ENCODE measurements around the gene TANK. TPM values are rescaled to one million over a fixed set of nuclear protein-coding genes. Genes with fewer than 3 reads are reported as not detected.

TANK gene
- polyA plus RNA-seq, 1 donor from 2014 or later = 58.1 TPM

DNA sequence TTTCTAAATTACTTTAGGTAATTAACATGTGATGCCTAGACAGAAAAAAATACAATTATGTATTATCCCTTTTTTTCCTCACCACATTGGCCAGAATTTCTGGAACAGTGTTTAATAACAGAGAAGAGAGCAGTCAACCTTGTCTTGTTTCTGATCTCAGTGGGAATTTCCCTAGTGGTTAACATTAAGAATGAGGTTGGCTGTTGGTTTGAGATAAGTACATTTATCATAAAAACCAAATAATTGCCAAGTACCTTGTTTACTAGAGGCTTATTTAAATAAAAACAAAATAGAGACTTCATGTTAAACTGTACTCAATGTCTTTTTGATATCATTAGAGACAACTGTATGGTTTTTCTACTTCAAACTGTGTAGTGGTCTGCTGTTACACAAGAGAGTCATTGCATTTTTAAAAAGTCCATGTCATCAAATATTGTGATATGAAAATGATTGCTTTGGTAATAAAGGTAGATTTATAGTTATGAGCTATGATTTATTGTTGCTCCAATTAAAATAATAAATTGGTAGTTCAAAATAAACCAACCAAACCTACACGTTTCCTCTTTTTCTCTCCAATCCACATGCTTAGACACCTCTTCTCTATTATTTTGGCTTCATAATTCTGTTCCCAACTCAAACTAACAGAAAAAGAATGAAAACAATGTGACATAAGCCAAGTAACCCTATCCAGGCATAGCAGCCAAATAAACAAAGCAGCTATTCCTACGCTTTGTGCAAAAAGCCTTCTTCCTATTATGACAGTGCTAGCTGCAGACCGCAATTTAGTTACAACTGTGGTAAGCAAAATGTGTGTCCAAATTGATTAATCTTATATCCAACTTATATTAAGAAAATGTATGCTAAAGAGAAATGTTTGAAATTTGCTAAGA, 20.9 kb upstream of the TANK start:
- Histone ChIP-seq H3K9ac (ENCODE audit: low read length) (no peak overlapping the region), H3F3A (ENCODE audit: insufficient read depth, low read length, poor library complexity, severe bottlenecking) (no peaks in the 10 kb centered on the region), H3K4me2 (ENCODE audit: low read length) (no peak overlapping the region), H3K9me3 (ENCODE audit: low read length) (no peaks in the 10 kb centered on the region), H3K79me2 (replicated peaks; ENCODE audit: insufficient read depth, low read length) (no peaks in the 10 kb centered on the region), H2AFZ (ENCODE audit: low read depth, low read length) (no peak overlapping the region), H3K36me3 (ENCODE audit: insufficient read depth, low read length) (no peaks in the 10 kb centered on the region), H3K9me2 (ENCODE audit: insufficient read depth, low read length) (no peaks in the 10 kb centered on the region), H4K20me1 (ENCODE audit: insufficient read depth) (no peaks in the 10 kb centered on the region), H3K27me3 (ENCODE audit: insufficient read depth, low read depth, low read length) (no peaks in the 10 kb centered on the region), H3K4me3 (ENCODE audit: low read length) (no peak overlapping the region), H3K27ac (ENCODE audit: low read length) (no peak overlapping the region)
- TF ChIP-seq RAD21 (conservative IDR thresholded peaks at IDR 0.05) (no peak), TAF1 (IDR thresholded peaks at IDR 0.05; ENCODE audit: low read depth) (no peak)

DNA sequence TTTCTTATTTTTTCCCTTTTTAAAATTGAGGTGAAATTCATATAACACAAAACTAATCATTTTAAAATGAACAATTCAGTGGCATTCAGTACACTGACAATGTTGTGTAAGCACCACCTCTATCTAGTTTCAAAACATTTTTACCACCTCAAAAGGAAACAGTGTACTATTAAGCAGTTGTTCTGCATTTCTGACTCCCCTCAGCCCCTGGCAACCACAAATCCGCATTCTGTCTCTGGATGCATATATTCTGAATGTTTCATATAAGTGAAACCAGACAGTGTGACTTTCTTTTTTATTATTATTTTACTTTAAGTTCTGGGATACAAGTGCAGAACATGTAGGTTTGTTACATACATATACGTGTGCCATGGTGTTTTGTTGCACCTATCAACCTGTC, 19.2 kb upstream of the TANK start:
- H3K27me3 ChIP-seq (ENCODE audit: insufficient read depth, low read depth, low read length) = no peaks in the 10 kb centered on the region

More for the DNA sequence above, 19.2 kb upstream of the TANK start:
- Histone ChIP-seq H3K9ac (ENCODE audit: low read length) (no peak overlapping the region), H4K20me1 (ENCODE audit: insufficient read depth) (no peaks in the 10 kb centered on the region), H3K36me3 (ENCODE audit: insufficient read depth, low read length) (no peaks in the 10 kb centered on the region), H3F3A (ENCODE audit: insufficient read depth, low read length, poor library complexity, severe bottlenecking) (no peaks in the 10 kb centered on the region), H3K27ac (ENCODE audit: low read length) (no peak overlapping the region), H3K9me3 (ENCODE audit: low read length) (no peaks in the 10 kb centered on the region), H2AFZ (ENCODE audit: low read depth, low read length) (no peak overlapping the region), H3K79me2 (replicated peaks; ENCODE audit: insufficient read depth, low read length) (no peaks in the 10 kb centered on the region), H3K4me3 (ENCODE audit: low read length) (no peak overlapping the region), H3K9me2 (ENCODE audit: insufficient read depth, low read length) (no peaks in the 10 kb centered on the region), H3K4me2 (ENCODE audit: low read length) (no peak overlapping the region)
- no peak for TF ChIP-seq TAF1 (IDR thresholded peaks at IDR 0.05; ENCODE audit: low read depth)
- no peak for TF ChIP-seq EZH2 (IDR thresholded peaks at IDR 0.05; ENCODE audit: borderline replicate concordance, insufficient read depth, low read length, poor library complexity, severe bottlenecking)
- TF ChIP-seq SMC3 (conservative IDR thresholded peaks at IDR 0.05; ENCODE audit: poor library complexity) = no peak
- TF ChIP-seq EP300 (conservative IDR thresholded peaks at IDR 0.05; ENCODE audit: poor library complexity, severe bottlenecking) = no peak
- TF ChIP-seq, protein P1, sequence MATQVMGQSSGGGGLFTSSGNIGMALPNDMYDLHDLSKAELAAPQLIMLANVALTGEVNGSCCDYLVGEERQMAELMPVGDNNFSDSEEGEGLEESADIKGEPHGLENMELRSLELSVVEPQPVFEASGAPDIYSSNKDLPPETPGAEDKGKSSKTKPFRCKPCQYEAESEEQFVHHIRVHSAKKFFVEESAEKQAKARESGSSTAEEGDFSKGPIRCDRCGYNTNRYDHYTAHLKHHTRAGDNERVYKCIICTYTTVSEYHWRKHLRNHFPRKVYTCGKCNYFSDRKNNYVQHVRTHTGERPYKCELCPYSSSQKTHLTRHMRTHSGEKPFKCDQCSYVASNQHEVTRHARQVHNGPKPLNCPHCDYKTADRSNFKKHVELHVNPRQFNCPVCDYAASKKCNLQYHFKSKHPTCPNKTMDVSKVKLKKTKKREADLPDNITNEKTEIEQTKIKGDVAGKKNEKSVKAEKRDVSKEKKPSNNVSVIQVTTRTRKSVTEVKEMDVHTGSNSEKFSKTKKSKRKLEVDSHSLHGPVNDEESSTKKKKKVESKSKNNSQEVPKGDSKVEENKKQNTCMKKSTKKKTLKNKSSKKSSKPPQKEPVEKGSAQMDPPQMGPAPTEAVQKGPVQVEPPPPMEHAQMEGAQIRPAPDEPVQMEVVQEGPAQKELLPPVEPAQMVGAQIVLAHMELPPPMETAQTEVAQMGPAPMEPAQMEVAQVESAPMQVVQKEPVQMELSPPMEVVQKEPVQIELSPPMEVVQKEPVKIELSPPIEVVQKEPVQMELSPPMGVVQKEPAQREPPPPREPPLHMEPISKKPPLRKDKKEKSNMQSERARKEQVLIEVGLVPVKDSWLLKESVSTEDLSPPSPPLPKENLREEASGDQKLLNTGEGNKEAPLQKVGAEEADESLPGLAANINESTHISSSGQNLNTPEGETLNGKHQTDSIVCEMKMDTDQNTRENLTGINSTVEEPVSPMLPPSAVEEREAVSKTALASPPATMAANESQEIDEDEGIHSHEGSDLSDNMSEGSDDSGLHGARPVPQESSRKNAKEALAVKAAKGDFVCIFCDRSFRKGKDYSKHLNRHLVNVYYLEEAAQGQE (IDR thresholded peaks at IDR 0.05; ENCODE audit: borderline replicate concordance) = no peak
- TF ChIP-seq, protein P2, sequence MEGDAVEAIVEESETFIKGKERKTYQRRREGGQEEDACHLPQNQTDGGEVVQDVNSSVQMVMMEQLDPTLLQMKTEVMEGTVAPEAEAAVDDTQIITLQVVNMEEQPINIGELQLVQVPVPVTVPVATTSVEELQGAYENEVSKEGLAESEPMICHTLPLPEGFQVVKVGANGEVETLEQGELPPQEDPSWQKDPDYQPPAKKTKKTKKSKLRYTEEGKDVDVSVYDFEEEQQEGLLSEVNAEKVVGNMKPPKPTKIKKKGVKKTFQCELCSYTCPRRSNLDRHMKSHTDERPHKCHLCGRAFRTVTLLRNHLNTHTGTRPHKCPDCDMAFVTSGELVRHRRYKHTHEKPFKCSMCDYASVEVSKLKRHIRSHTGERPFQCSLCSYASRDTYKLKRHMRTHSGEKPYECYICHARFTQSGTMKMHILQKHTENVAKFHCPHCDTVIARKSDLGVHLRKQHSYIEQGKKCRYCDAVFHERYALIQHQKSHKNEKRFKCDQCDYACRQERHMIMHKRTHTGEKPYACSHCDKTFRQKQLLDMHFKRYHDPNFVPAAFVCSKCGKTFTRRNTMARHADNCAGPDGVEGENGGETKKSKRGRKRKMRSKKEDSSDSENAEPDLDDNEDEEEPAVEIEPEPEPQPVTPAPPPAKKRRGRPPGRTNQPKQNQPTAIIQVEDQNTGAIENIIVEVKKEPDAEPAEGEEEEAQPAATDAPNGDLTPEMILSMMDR (IDR thresholded peaks at IDR 0.05; ENCODE audit: poor library complexity, severe bottlenecking) = no peak
- no peak for TF ChIP-seq RAD21 (conservative IDR thresholded peaks at IDR 0.05)
- TF ChIP-seq POLR2AphosphoS5 (IDR thresholded peaks at IDR 0.05) = no peak
- TF ChIP-seq MXI1 (conservative IDR thresholded peaks at IDR 0.05; ENCODE audit: poor library complexity, severe bottlenecking) = no peak
